SK-N-MC (cell line): Measurements from ENCODE around the gene DCTN2.
"Not testable (repeated sequence)": the region's sequence is repeated elsewhere in the genome, so short reads cannot be mapped to it uniquely, and the experiment has no call there.

Experiments
- EZH2 ChIP-seq: fragments of 200-600 bp; sonication (generic); IDR thresholded peaks from one replicate; pipeline ENCODE4 v1.6.1; 2017; ENCODE audit warnings: antibody characterized with exemption
- POLR2AphosphoS5 ChIP-seq: IDR thresholded peaks from 2 replicates; pipeline ENCODE4 v1.6.1; 2012; ENCODE audit warnings: mild to moderate bottlenecking, low read depth, low read length, borderline replicate concordance

DNA sequence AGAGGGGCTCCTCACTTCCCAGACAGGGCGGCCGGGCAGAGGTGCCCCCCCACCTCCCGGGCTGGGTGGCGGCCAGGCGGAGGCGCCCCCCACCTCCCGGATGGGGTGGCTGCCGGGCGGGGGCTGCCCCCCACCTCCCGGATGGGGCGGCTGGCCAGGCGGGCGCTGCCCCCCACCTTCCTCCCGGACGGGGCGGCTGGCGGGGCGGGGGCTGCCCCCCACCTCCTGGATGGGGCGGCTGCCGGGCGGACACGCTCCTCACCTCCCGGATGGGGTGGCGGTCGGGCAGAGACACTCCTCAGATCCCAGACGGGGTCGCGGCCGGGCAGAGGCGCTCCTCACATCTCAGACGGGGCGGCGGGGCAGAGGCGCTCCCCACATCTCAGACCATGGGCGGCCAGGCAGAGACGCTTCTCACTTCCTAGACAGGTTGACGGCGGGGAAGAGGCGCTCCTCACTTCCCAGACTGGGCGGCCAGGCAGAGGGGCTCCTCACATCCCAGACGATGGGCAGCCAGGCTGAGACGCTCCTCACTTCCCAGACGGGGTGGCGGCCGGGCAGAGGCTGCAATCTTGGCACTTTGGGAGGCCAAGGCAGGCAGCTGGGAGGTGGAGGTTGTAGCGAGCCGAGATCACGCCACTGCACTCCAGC lies 51.8 kb downstream of the DCTN2 start:
- TF ChIP-seq EZH2, POLR2AphosphoS5: not testable (repeated sequence)
